Hematopoietic multipotent progenitor cell treated with erythropoietin and hydrocortisone succinate and interleukin-3 and kit ligand, for 8 days (in vitro differentiated cells): ENCODE data around the gene NOL4L.
A peak's percentile ranks its signal among the peaks of the same experiment; 100 is the strongest.

ENCODE experiments used
- DNase-seq: peaks from one replicate; pipeline ENCODE4 v3.0.0-alpha.2; 2015

The NOL4L gene, protein sequence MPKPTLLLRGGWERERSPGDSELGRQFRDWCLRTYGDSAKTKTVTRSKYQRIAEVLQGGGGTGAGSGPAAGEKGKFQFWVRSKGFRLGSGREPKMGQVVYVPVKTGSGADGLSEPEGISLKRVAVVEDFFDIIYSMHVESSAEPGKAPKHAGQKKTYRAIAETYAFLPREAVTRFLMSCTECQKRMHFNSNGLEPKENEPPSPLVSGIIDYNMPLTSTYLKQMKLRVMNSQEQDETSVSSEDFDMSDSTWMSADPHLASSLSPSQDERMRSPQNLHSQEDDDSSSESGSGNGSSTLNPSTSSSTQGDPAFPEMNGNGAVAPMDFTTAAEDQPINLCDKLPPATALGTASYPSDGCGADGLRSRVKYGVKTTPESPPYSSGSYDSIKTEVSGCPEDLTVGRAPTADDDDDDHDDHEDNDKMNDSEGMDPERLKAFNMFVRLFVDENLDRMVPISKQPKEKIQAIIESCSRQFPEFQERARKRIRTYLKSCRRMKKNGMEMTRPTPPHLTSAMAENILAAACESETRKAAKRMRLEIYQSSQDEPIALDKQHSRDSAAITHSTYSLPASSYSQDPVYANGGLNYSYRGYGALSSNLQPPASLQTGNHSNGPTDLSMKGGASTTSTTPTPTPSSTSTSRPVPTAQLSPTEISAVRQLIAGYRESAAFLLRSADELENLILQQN

DNA sequence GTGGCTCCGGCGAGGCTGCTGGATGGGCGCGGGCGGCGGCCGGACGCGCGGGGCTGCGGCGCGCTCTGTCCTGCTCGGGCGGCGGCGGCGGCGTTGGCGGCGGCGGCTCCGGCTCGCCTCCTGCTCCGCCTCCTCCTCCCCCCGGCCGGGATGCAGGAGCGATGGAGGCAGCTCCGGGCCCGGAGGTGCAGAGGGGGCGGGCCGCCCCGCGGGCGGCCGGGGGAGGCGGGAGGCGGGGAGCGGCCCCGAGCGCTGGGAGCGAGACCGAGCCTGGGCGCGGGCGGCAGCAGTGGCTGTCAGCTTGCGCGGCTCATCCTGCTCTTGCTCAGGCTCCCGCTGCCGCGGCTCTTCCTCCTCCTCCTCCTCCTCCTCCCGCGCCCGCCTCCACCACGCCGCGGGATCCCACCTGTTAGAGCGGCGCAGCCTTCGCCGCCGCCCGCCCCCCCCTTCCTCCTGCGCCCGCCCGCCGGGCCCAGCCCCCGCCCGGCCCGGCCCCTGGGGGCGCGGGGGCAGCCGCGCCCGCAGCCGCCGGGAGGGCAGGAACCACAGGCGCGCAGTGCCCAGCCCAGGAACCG, at the start of gene NOL4L:
NOL4L (minus strand) TSS at position 323 of the 575 bp plus-strand sequence. CDS start 443 bp downstream, outside the sequence.
- peak; percentile 49 for DNase-seq

- DNase-seq, result peak; percentile 73
Measured at GRCh38 chr20:32634041-32634805, 49.1 kb upstream of the NOL4L start.

DNA sequence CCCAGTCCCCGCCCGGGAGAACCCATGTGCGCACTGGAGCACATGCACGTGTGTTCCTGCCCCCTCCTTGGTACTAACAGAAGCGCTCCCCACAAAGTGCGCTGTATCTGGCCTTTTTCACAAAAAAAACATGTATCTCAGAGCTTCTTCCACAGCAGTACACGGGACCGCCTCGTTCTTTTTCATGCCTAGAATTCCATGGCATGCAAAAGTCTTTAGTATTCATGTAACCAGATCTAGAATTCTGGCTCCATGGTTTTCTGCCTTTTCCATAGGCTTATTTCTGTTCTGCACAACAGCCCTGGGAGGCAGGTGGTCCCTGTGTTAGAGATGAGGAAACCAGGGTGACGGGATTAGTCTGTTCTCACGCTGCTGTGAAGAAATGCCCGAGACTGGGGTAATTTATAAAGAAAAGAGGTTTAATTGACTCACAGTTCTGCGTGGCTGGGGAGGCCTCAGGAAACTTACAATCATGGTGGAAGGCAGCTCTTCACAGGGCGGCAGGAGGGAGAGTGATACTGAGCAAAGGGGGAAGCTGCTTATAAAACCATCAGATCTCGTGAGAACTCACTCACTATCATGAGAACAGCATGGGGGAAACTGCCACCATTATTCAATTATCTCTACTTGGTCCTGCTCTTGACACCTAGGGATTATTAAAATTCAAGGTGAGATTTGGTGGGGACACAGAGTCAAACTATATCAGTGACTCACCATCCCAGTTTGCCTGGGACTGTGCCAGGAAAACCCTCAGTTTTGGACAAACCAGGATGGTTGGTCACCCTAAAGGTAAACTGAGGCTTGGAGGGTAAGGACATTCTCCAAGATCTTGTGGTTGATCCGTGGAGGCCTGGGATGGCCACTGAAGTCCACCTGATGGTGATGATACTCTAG, 47.6 kb upstream of the NOL4L start:
- peak; percentile 48 for DNase-seq

- no peak for DNase-seq
Measured at GRCh38 chr20:32631933-32632460, 46.9 kb upstream of the NOL4L start.

DNA sequence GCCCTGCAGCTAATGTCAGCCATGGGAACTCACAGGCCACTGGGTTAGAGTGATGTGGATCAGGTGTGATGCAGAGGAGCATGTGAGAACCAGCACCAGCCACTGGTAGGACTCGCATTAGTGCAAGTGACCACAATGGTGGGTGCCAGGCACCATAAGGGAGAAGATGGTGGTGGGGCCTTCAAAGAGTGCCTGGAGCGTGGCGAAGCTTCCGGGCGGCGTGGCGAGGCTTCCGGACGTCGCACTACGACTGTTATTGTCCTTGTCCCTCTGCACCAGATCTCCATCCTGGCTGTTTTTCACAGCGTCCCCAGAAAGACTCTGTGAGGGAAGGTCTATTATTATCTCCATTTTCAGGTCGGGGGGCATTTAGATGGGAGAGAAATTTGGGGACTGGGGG, 44.7 kb upstream of the NOL4L start:
- no peak for DNase-seq

GRCh38 chr20:32628960-32629530, 43.9 kb upstream of the NOL4L start:
- DNase-seq, result no peak

DNA sequence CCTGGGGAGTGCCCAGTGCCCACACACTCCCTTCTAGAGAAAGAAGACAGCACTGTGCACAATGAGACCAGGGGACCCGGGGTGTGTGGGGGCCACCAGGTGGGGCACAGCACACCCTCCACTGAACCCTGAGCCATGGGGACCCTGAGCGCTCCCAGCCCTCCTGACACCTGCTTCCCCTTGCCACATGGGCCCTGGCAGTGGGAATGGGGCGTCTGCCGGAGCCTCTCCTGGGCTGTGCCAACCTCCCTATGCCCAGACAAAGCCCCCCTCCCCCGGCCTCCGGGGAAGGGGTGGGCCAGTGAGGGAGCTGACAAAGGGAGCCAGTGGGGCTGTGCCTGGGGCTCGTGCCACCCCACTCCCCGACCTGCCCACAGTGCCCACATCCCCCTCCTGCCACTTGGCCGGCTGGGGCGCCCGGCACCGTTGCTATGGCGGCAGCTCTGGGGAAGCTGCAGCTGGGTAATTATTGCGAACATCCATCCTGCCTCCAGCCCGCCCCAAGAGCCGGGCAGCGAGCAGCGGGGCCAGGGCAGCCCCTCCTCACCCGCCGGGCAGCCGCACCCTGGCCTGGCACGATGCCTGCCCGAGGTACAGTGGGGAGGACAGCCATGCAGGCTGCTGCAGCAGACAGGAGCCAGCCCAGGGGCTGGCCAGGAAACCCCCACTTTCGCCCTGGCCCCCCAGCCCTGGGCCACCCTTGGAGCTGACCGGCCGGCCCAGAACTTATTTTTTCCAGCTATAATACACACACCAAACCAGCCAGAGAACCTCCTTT, 41.9 kb upstream of the NOL4L start:
- DNase-seq, result peak; percentile 73

- no peak for DNase-seq
Measured at GRCh38 chr20:32626407-32626806, 41.3 kb upstream of the NOL4L start.

- DNase-seq, result no peak
Measured at GRCh38 chr20:32625996-32626395, 40.9 kb upstream of the NOL4L start.

GRCh38 chr20:32624687-32625345, 39.7 kb upstream of the NOL4L start:
- no peak for DNase-seq

- DNase-seq, result no peak
Measured at GRCh38 chr20:32623667-32624157, 38.6 kb upstream of the NOL4L start.

- no peak for DNase-seq
Measured at GRCh38 chr20:32622585-32623468, 37.7 kb upstream of the NOL4L start.

DNA sequence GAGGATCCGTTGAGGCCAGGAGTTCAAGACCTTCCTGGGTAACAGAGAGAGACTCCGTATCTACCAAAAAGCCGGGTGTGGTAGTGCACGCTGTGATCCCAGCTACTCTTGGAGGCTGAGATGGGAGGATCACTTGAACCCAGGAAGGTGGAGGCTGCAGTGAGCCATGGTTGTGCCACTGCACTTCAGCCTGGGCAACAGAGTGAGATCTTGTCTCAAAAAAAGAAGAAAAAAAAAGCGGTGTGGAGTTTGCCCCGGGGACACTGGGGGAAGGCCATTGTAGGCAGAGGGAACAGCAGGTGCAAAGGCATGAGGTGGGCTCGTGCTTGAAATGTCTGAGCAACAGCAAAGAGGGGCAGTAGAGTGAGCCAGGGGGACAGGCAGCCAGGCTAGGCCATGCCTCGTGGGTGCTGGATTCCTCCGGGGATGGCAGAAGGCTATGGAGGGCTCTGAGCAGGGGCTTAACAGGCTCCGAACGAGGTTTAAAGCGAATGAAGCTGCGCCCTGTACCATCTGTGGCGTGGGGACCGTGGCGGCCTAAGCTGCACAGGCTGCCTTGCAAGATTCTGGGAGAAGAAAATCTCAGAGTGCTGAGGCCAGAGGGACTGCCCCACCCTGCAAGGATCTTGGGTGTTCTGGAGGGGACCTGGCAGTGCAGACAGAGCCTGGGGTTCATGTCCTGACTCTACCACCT, 36.9 kb upstream of the NOL4L start:
- DNase-seq, result no peak

DNA sequence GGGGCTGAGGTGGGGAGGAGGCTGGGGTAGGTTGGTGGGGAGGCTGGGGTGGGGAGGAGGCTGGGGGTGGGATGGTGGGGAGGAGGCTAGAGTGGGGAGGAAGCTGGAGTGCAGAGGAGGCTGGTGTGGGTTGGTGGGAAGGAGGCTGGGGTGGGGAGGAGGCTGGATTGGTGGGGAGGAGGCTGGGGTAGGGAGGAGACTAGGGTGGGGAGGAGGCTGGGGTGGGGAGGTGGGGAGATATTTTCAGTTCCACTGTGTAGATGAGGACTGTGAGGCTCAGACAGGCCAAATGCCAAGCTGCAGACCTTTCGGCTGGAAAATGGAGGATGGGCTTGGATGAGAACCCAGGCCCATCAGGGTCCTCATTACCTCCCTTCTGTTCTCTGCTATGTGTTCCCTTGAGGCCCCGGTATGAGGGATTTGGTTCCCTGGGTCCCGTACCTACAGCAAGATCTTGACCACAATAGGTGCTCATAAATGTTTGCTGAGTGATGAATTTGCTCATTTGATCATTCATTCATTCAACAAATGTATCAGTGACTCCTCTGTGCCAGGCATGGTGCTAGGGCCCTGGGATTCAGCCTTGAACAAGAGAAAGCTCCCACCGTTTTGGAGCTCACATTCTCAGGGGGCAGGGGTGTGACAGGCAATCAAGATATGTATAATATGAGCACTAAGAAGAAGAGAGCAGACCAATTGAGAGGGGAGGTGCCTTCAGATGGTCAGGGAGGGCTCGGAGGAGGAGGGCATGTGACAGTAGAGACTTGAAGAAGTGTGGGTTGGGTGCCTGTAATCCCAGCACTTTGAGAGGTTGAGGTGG, 36.1 kb upstream of the NOL4L start:
- peak; percentile 54 for DNase-seq

DNA sequence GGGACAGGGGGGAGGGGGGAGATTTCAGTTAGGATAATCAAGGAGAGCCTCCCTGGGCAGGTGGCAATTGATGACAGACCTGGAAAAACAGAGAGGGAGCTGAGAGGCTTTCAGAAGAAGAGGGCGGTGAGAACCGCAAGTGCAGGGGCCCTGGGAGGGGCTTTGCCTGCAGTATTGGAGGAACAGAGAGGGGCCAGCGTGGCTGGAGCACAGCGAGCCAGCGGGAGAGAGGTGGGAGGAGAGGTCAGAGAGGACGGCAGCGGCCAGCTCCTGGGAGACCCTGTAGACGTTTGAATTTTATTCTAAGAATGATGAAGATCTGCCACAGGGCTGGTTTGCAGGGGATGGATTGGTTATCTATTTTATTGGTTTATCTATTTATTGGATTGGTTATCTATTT, 34.5 kb upstream of the NOL4L start:
- no peak for DNase-seq

GRCh38 chr20:32614772-32615171, 29.6 kb upstream of the NOL4L start:
- DNase-seq, result no peak

- DNase-seq, result no peak
Measured at GRCh38 chr20:32614303-32614702, 29.2 kb upstream of the NOL4L start.
